ENCODE data around the gene EIPR1.
A peak's percentile ranks its signal among the peaks of the same experiment; 100 is the strongest.
"Not testable (repeated sequence)": the region's sequence is repeated elsewhere in the genome, so short reads cannot be mapped to it uniquely, and the experiment has no call there.

Gene EIPR1

GRCh38 chr2:3399829-3400228 lies 22.2 kb upstream of the EIPR1 start:
- DNase-seq, result no peak

GRCh38 chr2:3399381-3399780 lies 21.8 kb upstream of the EIPR1 start:
- DNase-seq, result no peak

GRCh38 chr2:3398857-3399256 lies 21.2 kb upstream of the EIPR1 start:
- DNase-seq, result no peak

GRCh38 chr2:3396920-3397559 lies 19.4 kb upstream of the EIPR1 start:
- DNase-seq, result no peak

- no peak for DNase-seq
Observed at GRCh38 chr2:3392216-3392615, 14.6 kb upstream of the EIPR1 start.

- no peak for DNase-seq
Observed at GRCh38 chr2:3390041-3390440, 12.4 kb upstream of the EIPR1 start.

GRCh38 chr2:3389193-3389592 lies 11.6 kb upstream of the EIPR1 start:
- no peak for DNase-seq

- DNase-seq, result no peak
Observed at GRCh38 chr2:3388412-3388738, 10.8 kb upstream of the EIPR1 start.

GRCh38 chr2:3387644-3388411 lies 10.2 kb upstream of the EIPR1 start:
- DNase-seq, result no peak

- no peak for DNase-seq
Observed at GRCh38 chr2:3387011-3387410, 9.4 kb upstream of the EIPR1 start.

- DNase-seq, result no peak
Observed at GRCh38 chr2:3386448-3386958, 8.9 kb upstream of the EIPR1 start.

GRCh38 chr2:3379647-3380534 lies 2.3 kb upstream of the EIPR1 start, which contains the start of gene TRAPPC12:
TRAPPC12 (plus strand) TSS chr2:3379694; CDS start chr2:3387624, 7,930 bp downstream.
- DNase-seq, result peak; percentile 88 to 92

- DNase-seq, result no peak
Observed at GRCh38 chr2:3379339-3379646, 1.7 kb upstream of the EIPR1 start.

- DNase-seq, result peak; percentile 20 to 26
Observed at GRCh38 chr2:3377279-3377611, 373 bp downstream of the EIPR1 start.

GRCh38 chr2:3376821-3377220 lies 797 bp downstream of the EIPR1 start:
- DNase-seq, result no peak

- not testable (repeated sequence) for DNase-seq
Observed at GRCh38 chr2:3369340-3370181, 8.1 kb downstream of the EIPR1 start.

- DNase-seq, result no peak
Observed at GRCh38 chr2:3368261-3368722, 9.3 kb downstream of the EIPR1 start.

- DNase-seq, result no peak
Observed at GRCh38 chr2:3365219-3365618, 12.4 kb downstream of the EIPR1 start.

GRCh38 chr2:3361518-3362389 lies 15.9 kb downstream of the EIPR1 start:
- DNase-seq, result no peak

- DNase-seq, result no peak
Observed at GRCh38 chr2:3357926-3358325, 19.7 kb downstream of the EIPR1 start.

GRCh38 chr2:3357446-3357845 lies 20.2 kb downstream of the EIPR1 start:
- not testable (repeated sequence) for DNase-seq

- DNase-seq, result no peak
Observed at GRCh38 chr2:3356799-3357198, 20.8 kb downstream of the EIPR1 start.
